Lower leg skin (tissue), 4 donors: ENCODE results near the gene NHERF1. TPM values are rescaled to one million over a fixed set of nuclear protein-coding genes. Genes with fewer than 3 reads are reported as not detected.

Experiments used
- DNase-seq, 2 donors: peaks; one replicate each; pipeline ENCODE4 v3.0.0-alpha.2; 2019; ENCODE audit warnings: low spot score in 2 of 2
- H3K4me3 ChIP-seq: fragments of 200-600 bp; sonication (generic); 2 replicates; pipeline ENCODE4 v1.5.1; 2017; ENCODE audit warnings: mild to moderate bottlenecking, low read depth; ENCODE audit not compliant: poor library complexity, severe bottlenecking
- CTCF ChIP-seq, 3 donors: fragments of 450-650 bp; IDR thresholded peaks; one replicate each; pipeline ENCODE4 v1.5.1; 2016; ENCODE audit warnings: antibody characterized with exemption in 3 of 3, mild to moderate bottlenecking in 3 of 3, moderate library complexity in 2 of 3
- POLR2A ChIP-seq, 2 donors: fragments of 450-650 bp; IDR thresholded peaks; one replicate each; pipeline ENCODE4 v1.6.1; 2016 to 2017; ENCODE audit warnings: antibody characterized with exemption in 2 of 2, mild to moderate bottlenecking in 1 of 2, moderate library complexity in 1 of 2
- WGBS, 2 donors: methylation state at CpG; one replicate each; pipeline ENCODE4 v1.1.5; 2018; 5-methylcytosine and 5-hydroxymethylcytosine counted together
- intact Hi-C: fragments of 100-400 bp; cut with DNase I; formaldehyde crosslinking; loops from one replicate; pipeline ENCODE4 v1.15.0; 2023; ENCODE audit warnings: low total_unique reads
- total RNA-seq, 4 donors: library from RNA; depleted of rRNA; stranded (reverse); fragments of >200 nt; gene quantifications; one replicate each; pipeline ENCODE4 v1.1.0, GENCODE V29; 2016

The NHERF1 gene
- total RNA-seq, 4 donors from 2014 or later = 47.6 to 67.7 (median 58.6) TPM

- no peak for DNase-seq
- 72 to 74% methylated on average over 23 of the region's 23 CpGs for WGBS, 2 donors
- TF ChIP-seq POLR2A (IDR thresholded peaks at IDR 0.05) = no peak
- TF ChIP-seq CTCF (IDR thresholded peaks at IDR 0.05) = no peak
- no peak overlapping the region for H3K4me3 ChIP-seq
- intact Hi-C loops = no loop called here
These were observed 63.9 kb downstream of the NHERF1 start for GRCh38 chr17:74812109-74813009.

- no peak for TF ChIP-seq CTCF (IDR thresholded peaks at IDR 0.05)
- no peak for TF ChIP-seq POLR2A (IDR thresholded peaks at IDR 0.05)
- DNase-seq = no peak
- H3K4me3 ChIP-seq = no peak overlapping the region
- 81 to 85% methylated on average over 5 of the region's 5 CpGs for WGBS, 2 donors
- intact Hi-C loops = no loop called here
These were observed 66.0 kb downstream of the NHERF1 start for GRCh38 chr17:74814453-74814852.

GRCh38 chr17:74815067-74815466 lies 66.6 kb downstream of the NHERF1 start:
- H3K4me3 ChIP-seq = no peak overlapping the region
- WGBS, 2 donors = 94 to 97% methylated on average over 7 of the region's 7 CpGs
- intact Hi-C loops = no loop called here
- no peak for DNase-seq
- TF ChIP-seq CTCF (IDR thresholded peaks at IDR 0.05) = no peak
- no peak for TF ChIP-seq POLR2A (IDR thresholded peaks at IDR 0.05)

- intact Hi-C loops = no loop called here
- 88 to 91% methylated on average over 15 of the region's 15 CpGs for WGBS, 2 donors
- H3K4me3 ChIP-seq = no peak overlapping the region
- no peak for DNase-seq
- TF ChIP-seq POLR2A (IDR thresholded peaks at IDR 0.05) = no peak
- TF ChIP-seq CTCF (IDR thresholded peaks at IDR 0.05) = no peak
These were observed 67.3 kb downstream of the NHERF1 start for GRCh38 chr17:74815550-74816370.

- intact Hi-C loops = no loop called here
- WGBS, 2 donors = 91 to 94% methylated on average over 17 of the region's 18 CpGs
- no peak for DNase-seq
- TF ChIP-seq CTCF (IDR thresholded peaks at IDR 0.05) (no peak), POLR2A (IDR thresholded peaks at IDR 0.05) (no peak)
- H3K4me3 ChIP-seq = no peak overlapping the region
These were observed 68.6 kb downstream of the NHERF1 start for GRCh38 chr17:74816905-74817620.
